K562 (cell line): ENCODE measurements around the gene HIPK1. TPM values are rescaled to one million over a fixed set of nuclear protein-coding genes. Genes with fewer than 3 reads are reported as not detected.

Experiments
- ATAC-seq: fragments of 200-7000 bp; cut with Tn5 transposase; 3 replicates; pipeline ENCODE4 v1.9.1; 2020; ENCODE audit warnings: moderate library complexity
- BruUV-seq: library from RNA; stranded (reverse); fragments of 400-500 nt; replicated peaks from 2 replicates; lab custom pipeline; 2021; lab: Mats Ljungman, UMichigan
- CTCF ChIA-PET: fragments of 300-600 bp; formaldehyde crosslinking; extraction: SDS; loops from one replicate; lab custom pipeline; 2021; ENCODE audit warnings: low intra/inter-chr PET ratio; lab: Yijun Ruan, JAX
- POLR2A ChIA-PET: fragments of 300-600, 350-650 bp; sonication (Branson Sonifier 250); formaldehyde crosslinking; extraction: SDS; loops from one replicate; lab custom pipeline; 2021; ENCODE audit warnings: antibody characterized with exemption, inconsistent platforms; lab: Yijun Ruan, JAX
- DNase-seq, 4 experiments: peaks; one replicate each; pipeline versions ENCODE4 v3.0.0 to v3.0.0-alpha.2; 2011 to 2018; ENCODE audit warnings: low spot score in 3 of 4, mixed read lengths in 3 of 4; ENCODE audit errors: extremely low read depth in 1 of 4
- FAIRE-seq: peaks from 2 replicates; lab custom pipeline; 2011; peaks lifted over from hg19 to GRCh38; lab: Jason Lieb, UNC
- H2AFZ ChIP-seq: 2 replicates; pipeline ENCODE4 v1.6.0; 2011; ENCODE audit warnings: low read depth, low read length, control low read depth, inconsistent platforms
- H3K27ac ChIP-seq: fragments of 200-600 bp; 3 replicates; pipeline ENCODE4 v1.8.0; 2011; ENCODE audit warnings: low read depth, mild to moderate bottlenecking, control low read depth, inconsistent platforms, low read length, moderate library complexity, mixed read lengths; ENCODE audit errors: extremely low read depth
- H3K27me3 ChIP-seq, 2 experiments: fragments of 300-600 bp in 1 of 2; 2 replicates in 1 of 2; 3 replicates in 1 of 2; pipeline versions ENCODE4 v1.6.0 to v1.8.0; 2011; ENCODE audit warnings: inconsistent platforms in 2 of 2, low read length in 2 of 2, mild to moderate bottlenecking in 1 of 2, mixed read lengths in 1 of 2, moderate library complexity in 1 of 2; ENCODE audit not compliant: control insufficient read depth in 2 of 2, insufficient read depth in 2 of 2
- H3K36me3 ChIP-seq: fragments of 300-600 bp; 3 replicates; pipeline ENCODE4 v1.8.0; 2011; ENCODE audit warnings: mild to moderate bottlenecking, low read length, inconsistent platforms; ENCODE audit not compliant: control insufficient read depth, insufficient read depth
- H3K4me1 ChIP-seq, 2 experiments: fragments of 200-600 bp in 1 of 2; replicated peaks in 1 of 2; 2 replicates in 1 of 2; 3 replicates in 1 of 2; pipeline versions ENCODE4 v1.5.1 to v1.8.0; 2011; ENCODE audit warnings: inconsistent platforms in 2 of 2, low read length in 2 of 2, mild to moderate bottlenecking in 1 of 2, mixed read lengths in 1 of 2, moderate library complexity in 1 of 2; ENCODE audit not compliant: control insufficient read depth in 2 of 2, insufficient read depth in 2 of 2
- H3K4me2 ChIP-seq: 2 replicates; pipeline ENCODE4 v1.6.1; 2011; ENCODE audit warnings: low read length, control low read depth, inconsistent platforms, mixed read lengths; ENCODE audit not compliant: insufficient read depth
- H3K4me3 ChIP-seq: fragments of 200-600 bp; sonication (generic), shearing (Covaris generic); 2 replicates; pipeline ENCODE4 v1.5.1; 2016; ENCODE audit warnings: control low read depth, inconsistent platforms
- H3K79me2 ChIP-seq: fragments of 200-600 bp; 3 replicates; pipeline ENCODE4 v1.8.0; 2011; ENCODE audit warnings: low read length, inconsistent platforms; ENCODE audit not compliant: control insufficient read depth, insufficient read depth
- H3K9ac ChIP-seq, 2 experiments: 2 replicates each; pipeline versions ENCODE4 v1.6.0 to v1.6.1; 2011; ENCODE audit warnings: low read depth in 2 of 2, low read length in 2 of 2, control low read depth in 1 of 2, inconsistent platforms in 1 of 2, mild to moderate bottlenecking in 1 of 2, mixed read lengths in 1 of 2; ENCODE audit not compliant: insufficient read depth in 1 of 2
- H3K9me1 ChIP-seq: one replicate; pipeline ENCODE4 v1.6.0; 2011; ENCODE audit warnings: inconsistent platforms, mild to moderate bottlenecking, low read length, moderate library complexity; ENCODE audit not compliant: control insufficient read depth, insufficient read depth
- H3K9me3 ChIP-seq: replicated peaks from 2 replicates; pipeline ENCODE4 v1.5.1; 2011; ENCODE audit warnings: low read depth, low read length, inconsistent platforms; ENCODE audit not compliant: control insufficient read depth, insufficient read depth
- H4K20me1 ChIP-seq: replicated peaks from 2 replicates; pipeline ENCODE4 v1.6.1; 2011; ENCODE audit warnings: low read length, inconsistent platforms, mixed read lengths; ENCODE audit not compliant: control insufficient read depth, insufficient read depth
- HMBOX1 ChIP-seq: sonication (generic); IDR thresholded peaks from 2 replicates; pipeline ENCODE4 v1.6.1; 2016
- TOE1 ChIP-seq, 2 experiments: fragments of 450-650 bp in 1 of 2; sonication (generic) in 1 of 2; formaldehyde crosslinking in 1 of 2; IDR thresholded peaks; 2 replicates each; pipeline versions ENCODE4 v1.7.1 to v1.8.0; 2016 to 2022; ENCODE audit warnings: borderline replicate concordance in 2 of 2, mild to moderate bottlenecking in 2 of 2, antibody characterized with exemption in 1 of 2, inconsistent platforms in 1 of 2, low read depth in 1 of 2, missing genetic modification reagents in 1 of 2, moderate library complexity in 1 of 2
- WGBS: fragments of 100-300 bp; shearing (Covaris generic); methylation state at CpG from one replicate; pipeline ENCODE4 v1.1.6; 2016; ENCODE audit warnings: low coverage, mixed read lengths; ENCODE audit not compliant: insufficient coverage; ENCODE audit errors: missing lambda C conversion rate; 5-methylcytosine and 5-hydroxymethylcytosine counted together
- in situ Hi-C: fragments of 300-500 bp; cut with MboI; formaldehyde crosslinking; loops from 4 replicates; pipeline ENCODE4 v1.15.0; 2018; ENCODE audit warnings: inconsistent platforms, mixed read lengths
- intact Hi-C: fragments of 100-400 bp; cut with micrococcal nuclease; formaldehyde crosslinking; loops from 2 replicates; pipeline ENCODE4 v1.14.2; 2022
- polyA plus RNA-seq, 8 experiments: library from polyadenylated mRNA; depleted of rRNA in 4 of 8; stranded (reverse) in 5 of 8; unstranded in 3 of 8; fragments of >200 nt; fragmentation: Nextera tagmentation in 2 of 8; fragmentation: Illumina TruSeq in 1 of 8; extraction: Ambion mirVana in 2 of 8; extraction: Trizol in 1 of 8; gene quantifications; 2 replicates each; pipeline versions ENCODE4 v1.2.1 to v1.2.3, GENCODE V29; 2011 to 2014; ENCODE audit warnings: inconsistent platforms in 1 of 8, missing spikeins in 1 of 8
- total RNA-seq, 7 experiments: library from RNA; depleted of rRNA in 6 of 7; stranded (reverse); fragments of >200 nt in 6 of 7; fragmentation: Illumina TruSeq in 2 of 7; extraction: Trizol in 2 of 7; gene quantifications; 2 replicates each; pipeline versions ENCODE4 v1.2.1 to v1.2.3, GENCODE V29; 2011 to 2021; ENCODE audit warnings: low replicate concordance in 1 of 7

HIPK1 gene
- total and polyA plus RNA-seq, 9 of the 15 experiments (the other 6 are each of a cell fraction or from before 2014, with no cell fraction given): 10.0 to 57.9 (median 29.6) TPM

GRCh38 chr1:113947388-113948107 is 18.4 kb downstream of the HIPK1 start:
- ATAC-seq: peak; percentile 19
- H3K27me3 ChIP-seq: no peaks in the 10 kb centered on the region
- 3% methylated on average over 3 of the region's 3 CpGs for WGBS
- peak overlapping the region; percentile 7; the same call in 1 of the 2 replicates for H3K4me2 ChIP-seq
- H3K4me3 ChIP-seq: no peak overlapping the region
- H3K79me2 ChIP-seq: peaks cover 94% of the 10 kb centered on the region
- intact Hi-C loops (loop anchor here (1.0 to 5.0 kb wide), 2 partner anchors 17 to 110 kb away; no protein-coding TSS in a partner anchor), in situ Hi-C loops (no loop called here)
- POLR2A ChIA-PET: interaction anchor here (0.6 to 5.3 kb wide), 9 partner anchors 9 to 843 kb away, joined by 3 to 65 read pairs (median 5); partner anchors contain the start of gene HIPK1
- H3K9me3 ChIP-seq: no peaks in the 10 kb centered on the region
- H4K20me1 ChIP-seq: no peaks in the 10 kb centered on the region
- no peaks in the 10 kb centered on the region for H3K9me1 ChIP-seq
- DNase-seq: no peak
- no peak overlapping the region for H2AFZ ChIP-seq
- CTCF ChIA-PET: interaction anchor here (0.6 to 0.7 kb wide), 2 partner anchors 44 to 110 kb away, joined by 3 to 5 read pairs; no protein-coding TSS in a partner anchor
- no peak for FAIRE-seq
- 0 out of 4 replicates have a peak overlapping the region, but pooled peaks of 1 of the 2 experiments have one; percentile 14 for H3K9ac ChIP-seq
- TF ChIP-seq HMBOX1 (0 out of 2 replicates have a peak, but pooled peaks have one; percentile 12), TOE1 (IDR thresholded peaks at IDR 0.05; ENCODE audit: borderline replicate concordance) (no peak), TOE1 (CRISPR knock-in tag; IDR thresholded peaks at IDR 0.05; ENCODE audit: borderline replicate concordance, low read depth) (no peak)
- peaks cover 36% of the 10 kb centered on the region; the same call in 2 of the 3 replicates for H3K36me3 ChIP-seq
- H3K4me1 ChIP-seq: peaks cover 11 to 27% of the 10 kb centered on the region in 2 experiments; a peak in 4 of 5 replicates
- H3K27ac ChIP-seq: peak overlapping the region; percentile 12; the same call in 2 of the 3 replicates
- BruUV-seq: no TSS peak
